A549 treated with CpdA at 1 μM for 4 hours (cell line): ENCODE measurements around the gene TNFRSF25. TPM values are rescaled to one million over a fixed set of nuclear protein-coding genes. Genes with fewer than 3 reads are reported as not detected.

Experiments used
- total RNA-seq: library from RNA; stranded (reverse); fragments of 200-300 nt; extraction: Qiagen RNA extraction; gene quantifications from 5 replicates; pipeline ENCODE4 v1.2.3, GENCODE V29; 2022; ENCODE audit warnings: low read depth

TNFRSF25 gene, protein sequence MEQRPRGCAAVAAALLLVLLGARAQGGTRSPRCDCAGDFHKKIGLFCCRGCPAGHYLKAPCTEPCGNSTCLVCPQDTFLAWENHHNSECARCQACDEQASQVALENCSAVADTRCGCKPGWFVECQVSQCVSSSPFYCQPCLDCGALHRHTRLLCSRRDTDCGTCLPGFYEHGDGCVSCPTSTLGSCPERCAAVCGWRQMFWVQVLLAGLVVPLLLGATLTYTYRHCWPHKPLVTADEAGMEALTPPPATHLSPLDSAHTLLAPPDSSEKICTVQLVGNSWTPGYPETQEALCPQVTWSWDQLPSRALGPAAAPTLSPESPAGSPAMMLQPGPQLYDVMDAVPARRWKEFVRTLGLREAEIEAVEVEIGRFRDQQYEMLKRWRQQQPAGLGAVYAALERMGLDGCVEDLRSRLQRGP
- total RNA-seq = 2.3 to 4.6 TPM (median 3.8 TPM) in 5 replicates

DNA sequence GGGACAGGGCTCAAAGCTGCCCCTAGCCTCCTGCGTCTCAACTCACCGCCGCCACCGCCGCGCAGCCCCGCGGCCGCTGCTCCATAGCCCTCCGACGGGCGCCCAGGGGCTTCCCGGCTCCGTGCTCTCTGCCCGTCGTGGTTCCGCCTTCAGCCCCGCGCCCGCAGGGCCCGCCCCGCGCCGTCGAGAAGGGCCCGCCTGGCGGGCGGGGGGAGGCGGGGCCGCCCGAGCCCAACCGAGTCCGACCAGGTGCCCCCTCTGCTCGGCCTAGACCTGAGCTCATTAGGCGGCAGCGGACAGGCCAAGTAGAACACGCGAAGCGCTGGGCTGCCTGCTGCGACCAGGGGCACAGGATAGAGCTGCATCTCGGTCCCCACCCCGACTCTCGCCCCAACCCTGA lies at the start of gene TNFRSF25:
Gene TNFRSF25 (minus strand): TSS at position 151 of the 400 bp plus-strand sequence. CDS start 66 bp downstream, at position 85.

DNA sequence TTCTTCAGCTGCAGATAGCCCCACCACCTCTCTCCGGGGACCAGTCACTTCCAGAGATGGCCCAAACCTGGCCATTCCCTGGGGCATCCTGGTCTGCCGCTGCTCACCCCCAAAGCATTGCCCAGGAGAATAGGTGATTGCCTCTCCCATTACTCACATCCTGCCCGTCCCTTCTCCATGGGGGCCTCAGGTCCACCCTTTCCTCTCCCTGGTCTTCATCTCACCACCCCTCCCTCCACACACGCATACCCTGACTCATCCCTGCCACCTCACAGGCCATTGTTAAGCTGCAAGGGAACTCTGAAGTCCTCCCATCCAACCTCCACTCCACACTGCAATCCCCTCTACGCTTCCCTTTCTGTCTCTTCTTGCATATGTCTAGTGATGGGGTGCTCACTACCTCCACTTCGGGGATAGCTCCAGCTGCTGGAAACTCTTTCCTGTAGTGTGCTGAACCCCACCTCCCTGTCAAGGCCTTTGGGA lies 25.5 kb upstream of the TNFRSF25 start, which contains the start of gene PLEKHG5:
Gene PLEKHG5 (minus strand): TSS at position 188 of the 483 bp plus-strand sequence. CDS start 14,096 bp downstream, outside the sequence.

DNA sequence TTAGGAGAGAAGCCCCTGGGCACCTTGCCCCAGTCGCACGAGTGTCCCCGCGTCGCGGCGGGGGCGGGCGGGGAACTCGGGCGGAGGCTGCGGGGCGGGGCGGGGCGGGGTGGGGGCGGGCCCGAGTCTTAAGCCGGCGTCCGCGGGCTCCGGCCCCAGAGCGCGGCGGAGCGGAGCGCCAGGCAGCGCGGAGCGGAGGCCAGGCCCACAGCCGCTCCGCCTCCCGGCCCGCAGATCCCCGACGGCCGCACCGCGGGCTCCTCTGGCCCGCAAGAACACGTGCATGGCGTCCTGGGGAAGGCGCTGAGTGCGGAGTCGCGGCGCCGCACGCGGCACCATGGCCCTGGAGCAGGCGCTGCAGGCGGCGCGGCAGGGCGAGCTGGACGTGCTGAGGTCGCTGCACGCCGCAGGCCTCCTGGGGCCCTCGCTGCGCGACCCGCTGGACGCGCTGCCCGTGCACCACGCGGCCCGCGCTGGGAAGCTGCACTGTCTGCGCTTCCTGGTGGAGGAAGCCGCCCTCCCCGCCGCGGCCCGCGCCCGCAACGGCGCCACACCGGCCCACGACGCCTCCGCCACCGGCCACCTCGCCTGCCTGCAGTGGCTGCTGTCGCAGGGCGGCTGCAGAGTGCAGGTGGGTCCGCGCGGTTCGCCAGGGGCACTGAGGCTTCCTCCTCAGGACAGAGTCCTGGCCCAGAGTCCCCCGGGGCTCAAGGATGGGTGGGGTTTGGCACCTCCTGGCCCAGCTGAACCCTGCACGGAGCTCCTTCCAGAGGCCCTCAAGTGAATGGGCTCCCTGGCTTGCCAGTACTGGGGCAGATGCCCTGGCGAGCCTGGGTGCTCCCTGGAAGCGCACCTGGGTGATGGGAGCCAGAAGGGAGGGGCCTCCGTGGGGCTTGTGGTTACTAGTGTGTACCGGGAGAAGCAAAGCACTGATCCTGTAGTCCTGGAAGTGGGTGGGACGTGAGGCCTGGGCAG lies 41.1 kb downstream of the TNFRSF25 start, which contains the start of gene ESPN:
Gene ESPN (plus strand): TSS at position 158 of the 975 bp plus-strand sequence. CDS start 180 bp downstream, at position 338.

DNA sequence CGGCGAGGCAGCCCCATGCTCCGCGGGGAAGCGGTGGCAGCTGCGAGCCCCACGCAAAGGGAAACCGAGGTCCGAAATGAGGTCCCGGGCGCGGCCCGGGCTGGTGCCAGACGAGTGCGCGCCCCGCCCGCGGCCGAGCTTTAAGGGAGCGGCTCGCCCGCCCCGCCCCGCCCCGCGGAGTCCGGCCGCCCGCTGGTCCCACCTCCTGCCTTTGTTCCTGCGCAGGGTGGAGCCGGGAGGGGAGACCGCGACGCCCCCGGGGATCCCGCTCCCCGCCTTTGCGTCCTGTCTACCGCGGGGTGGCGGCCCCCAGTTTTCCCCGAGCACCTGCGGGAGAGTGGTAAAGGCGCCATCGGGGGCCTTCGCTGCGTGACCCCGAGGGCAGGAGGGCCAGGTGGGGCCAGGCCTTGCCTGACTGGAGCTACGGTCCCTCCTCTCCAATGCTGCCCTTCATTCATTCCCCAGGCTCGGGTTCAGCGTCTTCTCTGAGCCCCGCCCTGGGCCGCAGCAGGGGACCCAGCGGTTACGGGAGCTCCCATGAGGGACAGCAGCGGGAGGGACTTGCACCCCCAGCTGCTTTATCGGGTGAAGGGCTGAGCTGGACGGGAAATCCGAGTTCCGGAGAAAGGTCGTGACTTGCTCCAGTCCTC lies 46.0 kb downstream of the TNFRSF25 start, which contains the start of gene HES2:
Gene HES2 (minus strand): TSS at position 116 of the 650 bp plus-strand sequence. CDS start 99 bp downstream, at position 17.

Other genes starting within 250 kb of the TNFRSF25 start
- 46.0 to 57.4 TPM (median 55.8 TPM) in 5 replicates for gene ICMT, start 230.2 kb downstream of the TNFRSF25 start, total RNA-seq
- not detected in 5 replicates for gene HES3, start 222.0 kb downstream of the TNFRSF25 start, total RNA-seq
- 1.0 to 1.3 TPM (median 1.1 TPM) in 5 replicates for gene GPR153, start 205.1 kb downstream of the TNFRSF25 start, total RNA-seq
- gene ACOT7, start 72.4 kb downstream of the TNFRSF25 start, total RNA-seq = 52.7 to 77.7 TPM (median 72.7 TPM) in 5 replicates
- gene HES2, start 46.3 kb downstream of the TNFRSF25 start, total RNA-seq = 2.3 to 3.5 TPM (median 3.0 TPM) in 5 replicates
- gene ESPN, start 41.4 kb downstream of the TNFRSF25 start, total RNA-seq = 0.21 to 1.6 TPM (median 0.46 TPM) in 4 of 5 replicates, not detected in the other
- gene PLEKHG5, start 25.5 kb upstream of the TNFRSF25 start, total RNA-seq = 2.8 to 5.2 TPM (median 3.8 TPM) in 5 replicates
- 3.5 to 5.0 TPM (median 4.6 TPM) in 5 replicates for gene NOL9, start 88.3 kb upstream of the TNFRSF25 start, total RNA-seq
- gene TAS1R1, start 89.1 kb upstream of the TNFRSF25 start, total RNA-seq = 0.07 TPM in 1 of 5 replicates, not detected in the others
- gene ZBTB48, start 113.8 kb upstream of the TNFRSF25 start, total RNA-seq = 11.5 to 15.5 TPM (median 15.2 TPM) in 5 replicates
- gene KLHL21, start 136.7 kb upstream of the TNFRSF25 start, total RNA-seq = 21.2 to 36.4 TPM (median 27.0 TPM) in 5 replicates
- gene PHF13, start 147.6 kb upstream of the TNFRSF25 start, total RNA-seq = 7.8 to 10.4 TPM (median 9.2 TPM) in 5 replicates
- gene THAP3, start 158.7 kb upstream of the TNFRSF25 start, total RNA-seq = 17.2 to 19.9 TPM (median 18.1 TPM) in 5 replicates
- 35.2 to 40.3 TPM (median 36.4 TPM) in 5 replicates for gene DNAJC11, start 235.6 kb upstream of the TNFRSF25 start, total RNA-seq